Suprapubic skin (tissue), 4 donors: Measurements from ENCODE around the gene CXCL12. TPM values are rescaled to one million over a fixed set of nuclear protein-coding genes. Genes with fewer than 3 reads are reported as not detected.

Experiments
- DNase-seq, 2 donors: peaks; one replicate each; pipeline ENCODE4 v3.0.0-alpha.2; 2019; ENCODE audit warnings: low spot score in 2 of 2
- H3K27ac ChIP-seq: fragments of 200-600 bp; sonication (generic); one replicate; pipeline ENCODE4 v1.5.1; 2019
- H3K27me3 ChIP-seq: fragments of 200-600 bp; sonication (generic); one replicate; pipeline ENCODE4 v1.5.1; 2019
- H3K36me3 ChIP-seq: fragments of 200-600 bp; sonication (generic); one replicate; pipeline ENCODE4 v1.5.1; 2019
- H3K4me1 ChIP-seq: fragments of 200-600 bp; sonication (generic); one replicate; pipeline ENCODE4 v1.5.1; 2019
- H3K4me3 ChIP-seq: fragments of 200-600 bp; sonication (generic); one replicate; pipeline ENCODE4 v1.5.1; 2019; ENCODE audit warnings: mild to moderate bottlenecking
- H3K9me3 ChIP-seq: fragments of 200-600 bp; sonication (generic); one replicate; pipeline ENCODE4 v1.5.1; 2019
- CTCF ChIP-seq, 2 donors: fragments of 200-600 bp in 1 of 2; fragments of 450-650 bp in 1 of 2; sonication (generic) in 1 of 2; IDR thresholded peaks; one replicate each; pipeline ENCODE4 v1.5.1; 2016 to 2019; ENCODE audit warnings: antibody characterized with exemption in 2 of 2, mild to moderate bottlenecking in 1 of 2, moderate library complexity in 1 of 2
- EP300 ChIP-seq: sonication (generic); formaldehyde crosslinking; IDR thresholded peaks from one replicate; pipeline ENCODE4 v1.6.1; 2017; ENCODE audit warnings: antibody characterized with exemption
- POLR2A ChIP-seq, 2 donors: fragments of 450-650 bp; IDR thresholded peaks; one replicate each; pipeline ENCODE4 v1.6.1; 2017; ENCODE audit warnings: antibody characterized with exemption in 2 of 2, mild to moderate bottlenecking in 2 of 2, moderate library complexity in 2 of 2
- POLR2AphosphoS5 ChIP-seq, 3 donors: sonication (generic); formaldehyde crosslinking; IDR thresholded peaks; one replicate each; pipeline ENCODE4 v1.6.1; 2017; ENCODE audit warnings: antibody characterized with exemption in 3 of 3
- WGBS: methylation state at CpG from one replicate; pipeline ENCODE4 v1.1.5; 2018; 5-methylcytosine and 5-hydroxymethylcytosine counted together
- total RNA-seq, 4 donors: library from RNA; depleted of rRNA; stranded (reverse); fragments of >200 nt; gene quantifications; one replicate each; pipeline ENCODE4 v1.1.0, GENCODE V29; 2016

The CXCL12 gene
- total RNA-seq, 4 donors from 2014 or later = 13.9 to 44.7 (median 27.6) TPM

GRCh38 chr10:44374155-44374554 is 10.7 kb downstream of the CXCL12 start:
- Histone ChIP-seq H3K27me3 (no peaks in the 10 kb centered on the region), H3K36me3 (peaks cover 42% of the 10 kb centered on the region), H3K9me3 (no peaks in the 10 kb centered on the region), H3K4me1 (no peaks in the 10 kb centered on the region), H3K27ac (no peak overlapping the region), H3K4me3 (no peak overlapping the region)
- no peak for TF ChIP-seq POLR2A (IDR thresholded peaks at IDR 0.05)
- TF ChIP-seq CTCF (IDR thresholded peaks at IDR 0.05) = no peak
- TF ChIP-seq POLR2AphosphoS5 (IDR thresholded peaks at IDR 0.05) = no peak
- TF ChIP-seq EP300 = no peak
- 91% methylated on average over 4 of the region's 6 CpGs for WGBS
- DNase-seq = no peak

- Histone ChIP-seq H3K27me3 (no peaks in the 10 kb centered on the region), H3K27ac (no peak overlapping the region), H3K36me3 (peaks cover 35% of the 10 kb centered on the region), H3K4me3 (no peak overlapping the region), H3K9me3 (no peaks in the 10 kb centered on the region), H3K4me1 (no peaks in the 10 kb centered on the region)
- TF ChIP-seq POLR2AphosphoS5 (IDR thresholded peaks at IDR 0.05) = no peak
- no peak for TF ChIP-seq POLR2A (IDR thresholded peaks at IDR 0.05)
- no peak for TF ChIP-seq CTCF (IDR thresholded peaks at IDR 0.05)
- TF ChIP-seq EP300 = no peak
- no peak for DNase-seq
- 73% methylated on average over 5 of the region's 27 CpGs for WGBS
These were observed 11.4 kb downstream of the CXCL12 start for GRCh38 chr10:44373341-44373995.

GRCh38 chr10:44372181-44372580 is 12.7 kb downstream of the CXCL12 start:
- DNase-seq = no peak
- no peak for TF ChIP-seq CTCF (IDR thresholded peaks at IDR 0.05)
- TF ChIP-seq EP300 = no peak
- no peak for TF ChIP-seq POLR2A (IDR thresholded peaks at IDR 0.05)
- TF ChIP-seq POLR2AphosphoS5 (IDR thresholded peaks at IDR 0.05) = no peak
- no peaks in the 10 kb centered on the region for H3K9me3 ChIP-seq
- H3K27ac ChIP-seq = no peak overlapping the region
- H3K36me3 ChIP-seq = peaks cover 27% of the 10 kb centered on the region
- H3K4me1 ChIP-seq = no peaks in the 10 kb centered on the region
- H3K27me3 ChIP-seq = no peaks in the 10 kb centered on the region
- WGBS = 86% methylated on average over 5 of the region's 5 CpGs
- H3K4me3 ChIP-seq = no peak overlapping the region

GRCh38 chr10:44370731-44371248 is 14.1 kb downstream of the CXCL12 start:
- Histone ChIP-seq H3K27ac (no peak overlapping the region), H3K9me3 (no peaks in the 10 kb centered on the region), H3K4me3 (no peak overlapping the region), H3K4me1 (no peaks in the 10 kb centered on the region), H3K36me3 (peaks cover 27% of the 10 kb centered on the region), H3K27me3 (no peaks in the 10 kb centered on the region)
- DNase-seq = no peak
- no peak for TF ChIP-seq EP300
- TF ChIP-seq POLR2AphosphoS5 (IDR thresholded peaks at IDR 0.05) = no peak
- TF ChIP-seq CTCF (IDR thresholded peaks at IDR 0.05) = no peak
- TF ChIP-seq POLR2A (IDR thresholded peaks at IDR 0.05) = no peak
- WGBS = 65% methylated on average over 10 of the region's 10 CpGs

GRCh38 chr10:44369854-44370253 is 15.0 kb downstream of the CXCL12 start:
- Histone ChIP-seq H3K4me1 (no peaks in the 10 kb centered on the region), H3K27me3 (no peaks in the 10 kb centered on the region), H3K4me3 (no peak overlapping the region), H3K9me3 (no peaks in the 10 kb centered on the region), H3K27ac (no peak overlapping the region), H3K36me3 (peaks cover 25% of the 10 kb centered on the region)
- TF ChIP-seq POLR2AphosphoS5 (IDR thresholded peaks at IDR 0.05) (no peak), POLR2A (IDR thresholded peaks at IDR 0.05) (no peak), EP300 (no peak), CTCF (IDR thresholded peaks at IDR 0.05) (no peak)
- no peak for DNase-seq
- WGBS = 63% methylated on average over 1 of the region's 1 CpG
